ENCODE data around the gene MFSD6L.

GRCh38 chr17:8826808-8827435, 27.8 kb upstream of the MFSD6L start:
- TF ChIP-seq POLR2A (IDR thresholded peaks at IDR 0.05), result no peak
- no peak for TF ChIP-seq CTCF (IDR thresholded peaks at IDR 0.05)

Measured in adrenal gland (tissue), 5 donors.